HG03060 (cell line): ENCODE measurements around the gene TECPR2.
"Not testable (repeated sequence)": the region's sequence is repeated elsewhere in the genome, so short reads cannot be mapped to it uniquely, and the experiment has no call there.

Experiments
- ATAC-seq: cut with Tn5 transposase; IDR thresholded peaks from one replicate; pipeline ENCODE4 v1.9.1; 2021; ENCODE audit warnings: low read depth, moderate number of reproducible peaks; ENCODE audit not compliant: unreplicated experiment

TECPR2 gene

GRCh38 chr14:102362545-102363181, at the start of gene TECPR2, which contains the start of gene CINP:
Gene TECPR2 (plus strand): TSS chr14:102362941. CDS start chr14:102376722, 13,781 bp downstream.
Gene CINP (minus strand): TSS chr14:102362890. CDS start chr14:102362851, 39 bp downstream.
- ATAC-seq, result peak; percentile 51

- no peak for ATAC-seq
These were observed 48.3 kb upstream of the TECPR2 start for GRCh38 chr14:102314242-102315011.

- ATAC-seq, result no peak
These were observed 47.6 kb upstream of the TECPR2 start for GRCh38 chr14:102315121-102315520.

- ATAC-seq, result no peak
These were observed 46.4 kb upstream of the TECPR2 start for GRCh38 chr14:102316338-102316742.

- ATAC-seq, result peak; percentile 56
These were observed 45.8 kb upstream of the TECPR2 start for GRCh38 chr14:102316743-102317563.

GRCh38 chr14:102317564-102318248, 45.0 kb upstream of the TECPR2 start:
- no peak for ATAC-seq

GRCh38 chr14:102318781-102319276, 43.9 kb upstream of the TECPR2 start:
- ATAC-seq, result no peak

GRCh38 chr14:102319351-102320032, 43.2 kb upstream of the TECPR2 start, which contains the start of gene ZNF839:
Gene ZNF839 (plus strand): TSS chr14:102319746. CDS start chr14:102319766, 20 bp downstream.
- no peak for ATAC-seq

GRCh38 chr14:102320033-102320660, 42.6 kb upstream of the TECPR2 start:
- ATAC-seq, result no peak

- no peak for ATAC-seq
These were observed 41.9 kb upstream of the TECPR2 start for GRCh38 chr14:102320671-102321455.

GRCh38 chr14:102321456-102322422, 41.0 kb upstream of the TECPR2 start:
- no peak for ATAC-seq

GRCh38 chr14:102323102-102323501, 39.6 kb upstream of the TECPR2 start:
- no peak for ATAC-seq

- no peak for ATAC-seq
These were observed 36.9 kb upstream of the TECPR2 start for GRCh38 chr14:102325791-102326345.

- ATAC-seq, result no peak
These were observed 36.2 kb upstream of the TECPR2 start for GRCh38 chr14:102326583-102326982.

GRCh38 chr14:102329381-102329780, 33.4 kb upstream of the TECPR2 start:
- not testable (repeated sequence) for ATAC-seq

- ATAC-seq, result no peak
These were observed 31.9 kb upstream of the TECPR2 start for GRCh38 chr14:102330806-102331205.

- ATAC-seq, result no peak
These were observed 29.4 kb upstream of the TECPR2 start for GRCh38 chr14:102333390-102333789.
